Vagina (tissue), 2 donors: ENCODE data around the gene ZNF132. TPM values are rescaled to one million over a fixed set of nuclear protein-coding genes. Genes with fewer than 3 reads are reported as not detected.
A peak's percentile ranks its signal among the peaks of the same experiment; 100 is the strongest.

Experiments used
- DNase-seq, 2 donors: peaks; one replicate each; pipeline ENCODE4 v3.0.0-alpha.2; 2017; ENCODE audit errors: extremely low spot score in 2 of 2
- H3K27ac ChIP-seq: fragments of 200-600 bp; sonication (generic); one replicate; pipeline ENCODE4 v1.5.1; 2019
- H3K27me3 ChIP-seq: fragments of 200-600 bp; sonication (generic); one replicate; pipeline ENCODE4 v1.5.1; 2019
- H3K36me3 ChIP-seq, 2 donors: fragments of 200-600 bp; sonication (generic); one replicate each; pipeline ENCODE4 v1.5.1; 2017 to 2019
- H3K4me1 ChIP-seq: fragments of 200-600 bp; sonication (generic); one replicate; pipeline ENCODE4 v1.5.1; 2019
- H3K4me3 ChIP-seq, 2 donors: fragments of 200-600 bp; sonication (generic); 1 replicate in 1 of 2; 2 replicates in 1 of 2; pipeline ENCODE4 v1.5.1; 2016 to 2019
- H3K9me3 ChIP-seq: fragments of 200-600 bp; sonication (generic); one replicate; pipeline ENCODE4 v1.5.1; 2019
- POLR2A ChIP-seq, 2 donors: fragments of 450-650 bp; IDR thresholded peaks; one replicate each; pipeline ENCODE4 v1.6.1; 2017; ENCODE audit warnings: antibody characterized with exemption in 2 of 2, mild to moderate bottlenecking in 2 of 2, moderate library complexity in 2 of 2
- POLR2AphosphoS5 ChIP-seq, 2 donors: sonication (generic); formaldehyde crosslinking; IDR thresholded peaks; one replicate each; pipeline ENCODE4 v1.9.0; 2017; ENCODE audit warnings: antibody characterized with exemption in 2 of 2, mild to moderate bottlenecking in 2 of 2, low read depth in 1 of 2; ENCODE audit not compliant: insufficient read depth in 1 of 2
- intact Hi-C: fragments of 100-400 bp; cut with DNase I; formaldehyde crosslinking; loops from one replicate; pipeline ENCODE4 v1.15.1; 2023
- total RNA-seq: library from RNA; depleted of rRNA; stranded (reverse); fragments of >200 nt; gene quantifications from one replicate; pipeline ENCODE4 v1.2.3, GENCODE V29; 2016
- TF ChIP-seq, protein P1 (sequence below), 3 experiments: fragments of 450-650 bp in 2 of 3; fragments of 200-600 bp in 1 of 3; sonication (generic) in 1 of 3; IDR thresholded peaks; one replicate each; pipeline ENCODE4 v1.5.1; 2017 to 2019; ENCODE audit warnings: antibody characterized with exemption in 3 of 3, mild to moderate bottlenecking in 2 of 3, moderate library complexity in 2 of 3

ZNF132 gene
- total RNA-seq, 1 donor from 2014 or later = 5.2 TPM

- intact Hi-C loops = no loop called here
- TF ChIP-seq, protein P1, sequence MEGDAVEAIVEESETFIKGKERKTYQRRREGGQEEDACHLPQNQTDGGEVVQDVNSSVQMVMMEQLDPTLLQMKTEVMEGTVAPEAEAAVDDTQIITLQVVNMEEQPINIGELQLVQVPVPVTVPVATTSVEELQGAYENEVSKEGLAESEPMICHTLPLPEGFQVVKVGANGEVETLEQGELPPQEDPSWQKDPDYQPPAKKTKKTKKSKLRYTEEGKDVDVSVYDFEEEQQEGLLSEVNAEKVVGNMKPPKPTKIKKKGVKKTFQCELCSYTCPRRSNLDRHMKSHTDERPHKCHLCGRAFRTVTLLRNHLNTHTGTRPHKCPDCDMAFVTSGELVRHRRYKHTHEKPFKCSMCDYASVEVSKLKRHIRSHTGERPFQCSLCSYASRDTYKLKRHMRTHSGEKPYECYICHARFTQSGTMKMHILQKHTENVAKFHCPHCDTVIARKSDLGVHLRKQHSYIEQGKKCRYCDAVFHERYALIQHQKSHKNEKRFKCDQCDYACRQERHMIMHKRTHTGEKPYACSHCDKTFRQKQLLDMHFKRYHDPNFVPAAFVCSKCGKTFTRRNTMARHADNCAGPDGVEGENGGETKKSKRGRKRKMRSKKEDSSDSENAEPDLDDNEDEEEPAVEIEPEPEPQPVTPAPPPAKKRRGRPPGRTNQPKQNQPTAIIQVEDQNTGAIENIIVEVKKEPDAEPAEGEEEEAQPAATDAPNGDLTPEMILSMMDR (IDR thresholded peaks at IDR 0.05) = no peak
- TF ChIP-seq POLR2A (IDR thresholded peaks at IDR 0.05) = no peak
- no peak for TF ChIP-seq POLR2AphosphoS5 (IDR thresholded peaks at IDR 0.05; ENCODE audit: insufficient read depth in 1 of 2, low read depth in 1 of 2)
- peaks cover 18% of the 10 kb centered on the region for H3K4me1 ChIP-seq
- peaks cover 0 to 27% of the 10 kb centered on the region in 2 donors for H3K36me3 ChIP-seq
- H3K27ac ChIP-seq = peak overlapping the region; percentile 64
- H3K4me3 ChIP-seq = peak overlapping the region; percentile 68 to 70
- no peaks in the 10 kb centered on the region for H3K27me3 ChIP-seq
- DNase-seq = no peak
- H3K9me3 ChIP-seq = peaks cover 38% of the 10 kb centered on the region
Measured at GRCh38 chr19:58440556-58440955, 603 bp upstream of the ZNF132 start.

GRCh38 chr19:58434217-58434616, 5.7 kb downstream of the ZNF132 start:
- no peak for DNase-seq
- Histone ChIP-seq H3K27me3 (no peaks in the 10 kb centered on the region), H3K9me3 (peaks cover 96% of the 10 kb centered on the region), H3K4me1 (peaks cover 2% of the 10 kb centered on the region), H3K27ac (no peak overlapping the region), H3K4me3 (peak overlapping the region in 1 of 2 donors; percentile 12), H3K36me3 (peaks cover 12 to 78% of the 10 kb centered on the region in 2 donors)
- intact Hi-C loops = no loop called here
- no peak for TF ChIP-seq POLR2AphosphoS5 (IDR thresholded peaks at IDR 0.05; ENCODE audit: insufficient read depth in 1 of 2, low read depth in 1 of 2)
- TF ChIP-seq POLR2A (IDR thresholded peaks at IDR 0.05) = no peak
- TF ChIP-seq, protein P1 (IDR thresholded peaks at IDR 0.05) = no peak

GRCh38 chr19:58429745-58430144, 10.2 kb downstream of the ZNF132 start:
- TF ChIP-seq POLR2A (IDR thresholded peaks at IDR 0.05) (no peak), POLR2AphosphoS5 (IDR thresholded peaks at IDR 0.05; ENCODE audit: insufficient read depth in 1 of 2, low read depth in 1 of 2) (no peak)
- TF ChIP-seq, protein P1 (IDR thresholded peaks at IDR 0.05) = no peak
- peaks cover 69% of the 10 kb centered on the region for H3K9me3 ChIP-seq
- no peaks in the 10 kb centered on the region for H3K27me3 ChIP-seq
- peaks cover 7 to 44% of the 10 kb centered on the region in 2 donors for H3K36me3 ChIP-seq
- intact Hi-C loops = no loop called here
- no peak overlapping the region for H3K27ac ChIP-seq
- no peak for DNase-seq
- no peak overlapping the region for H3K4me3 ChIP-seq
- H3K4me1 ChIP-seq = no peaks in the 10 kb centered on the region

GRCh38 chr19:58428617-58429016, 11.3 kb downstream of the ZNF132 start:
- peaks cover 0 to 33% of the 10 kb centered on the region in 2 donors for H3K36me3 ChIP-seq
- TF ChIP-seq POLR2A (IDR thresholded peaks at IDR 0.05) = no peak
- TF ChIP-seq POLR2AphosphoS5 (IDR thresholded peaks at IDR 0.05; ENCODE audit: insufficient read depth in 1 of 2, low read depth in 1 of 2) = no peak

DNA sequence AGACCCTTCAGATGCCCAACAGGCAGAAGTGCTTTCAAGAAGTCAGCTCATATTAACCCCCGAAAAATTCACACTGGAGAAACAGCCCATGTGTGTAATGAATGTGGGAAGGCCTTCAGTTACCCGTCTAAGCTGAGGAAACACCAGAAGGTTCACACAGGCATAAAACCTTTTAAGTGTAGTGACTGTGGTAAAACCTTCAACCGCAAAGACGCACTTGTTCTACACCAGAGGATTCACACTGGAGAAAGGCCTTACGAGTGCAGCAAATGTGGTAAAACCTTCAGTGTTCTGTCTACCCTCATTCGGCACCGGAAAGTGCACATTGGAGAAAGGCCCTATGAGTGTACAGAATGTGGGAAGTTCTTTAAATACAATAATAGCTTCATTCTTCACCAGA, 22.9 kb downstream of the ZNF132 start:
- H3K36me3 ChIP-seq = peaks cover 0 to 64% of the 10 kb centered on the region in 2 donors
- intact Hi-C loops = no loop called here

More at GRCh38 chr19:58428617-58429016, 11.3 kb downstream of the ZNF132 start:
- DNase-seq = no peak
- H3K4me3 ChIP-seq = no peak overlapping the region
- H3K27me3 ChIP-seq = no peaks in the 10 kb centered on the region
- intact Hi-C loops = no loop called here
- peaks cover 58% of the 10 kb centered on the region for H3K9me3 ChIP-seq
- H3K4me1 ChIP-seq = no peaks in the 10 kb centered on the region
- no peak overlapping the region for H3K27ac ChIP-seq

More for the DNA sequence above, 22.9 kb downstream of the ZNF132 start:
- Histone ChIP-seq H3K9me3 (peaks cover 6% of the 10 kb centered on the region), H3K4me3 (no peak overlapping the region), H3K27me3 (no peaks in the 10 kb centered on the region), H3K27ac (no peak overlapping the region), H3K4me1 (no peaks in the 10 kb centered on the region)
- DNase-seq = no peak
- no peak for TF ChIP-seq POLR2A (IDR thresholded peaks at IDR 0.05)
- TF ChIP-seq, protein P1 (IDR thresholded peaks at IDR 0.05) = no peak
- TF ChIP-seq POLR2AphosphoS5 (IDR thresholded peaks at IDR 0.05; ENCODE audit: insufficient read depth in 1 of 2, low read depth in 1 of 2) = no peak
